ENCODE results near the gene CELA2B. TPM values are rescaled to one million over a fixed set of nuclear protein-coding genes. Genes with fewer than 3 reads are reported as not detected.

Gene CELA2B
- total and polyA plus RNA-seq, 9 of the 15 experiments (the other 6 are each of a cell fraction or from before 2014, with no cell fraction given) = 0.25 to 2.1 (median 0.38) TPM; not detected in 5

DNA sequence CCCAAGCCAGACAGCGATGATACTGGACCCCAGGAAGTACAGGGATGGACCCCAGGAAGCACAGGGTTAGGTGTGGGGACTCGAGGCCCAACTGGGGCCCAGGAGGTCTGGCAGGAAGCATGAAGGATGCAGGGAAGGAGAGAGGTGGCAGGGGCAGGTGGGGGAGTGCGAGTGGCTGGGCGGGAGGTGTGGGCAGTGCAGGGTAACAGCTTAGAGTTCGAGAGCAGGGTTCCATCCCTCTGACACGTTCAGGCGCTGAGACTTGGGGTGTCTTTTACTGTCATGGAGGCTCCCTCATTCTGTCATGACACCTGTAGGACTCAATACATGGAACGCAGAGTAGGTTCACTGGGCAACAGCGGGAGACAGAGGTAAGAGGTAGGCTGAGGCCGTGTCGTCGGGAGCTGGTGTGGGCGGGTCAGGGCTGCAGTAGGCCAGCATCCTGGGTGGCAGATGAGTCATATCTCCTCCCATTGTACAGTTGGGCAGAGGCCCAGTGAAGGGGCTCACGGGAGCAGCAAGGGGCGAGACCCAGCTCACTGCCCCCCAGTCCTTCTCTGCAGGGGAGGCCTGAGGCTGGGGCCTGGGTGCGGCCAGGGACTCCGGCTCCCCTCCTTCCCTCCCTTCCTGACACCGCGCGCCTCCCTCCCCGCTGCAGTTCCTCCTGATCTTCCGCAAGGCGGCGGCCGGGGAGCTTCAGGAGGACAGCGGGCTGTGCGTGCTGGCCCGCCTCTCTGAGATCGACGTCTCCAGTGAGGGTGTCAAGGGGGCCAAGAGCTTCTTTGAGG is 49.2 kb upstream of the CELA2B start:
- H3K4me1 ChIP-seq (replicated peaks in 1 of 2; ENCODE audit: control insufficient read depth in 2 of 2, insufficient read depth in 2 of 2, low read length in 2 of 2) = peaks cover 23 to 62% of the 10 kb centered on the region in 2 experiments; a peak in 4 of 5 replicates
- H3K4me2 ChIP-seq (ENCODE audit: insufficient read depth, low read length) = no peak overlapping the region
- no peak overlapping the region for H2AFZ ChIP-seq (ENCODE audit: low read depth, low read length)
- intact Hi-C loops (cut with micrococcal nuclease) = no loop called here
- H3K36me3 ChIP-seq (ENCODE audit: control insufficient read depth, insufficient read depth, low read length) = peaks cover 41% of the 10 kb centered on the region; the same call in 2 of the 3 replicates
- no peak overlapping the region for H3K27ac ChIP-seq (ENCODE audit: extremely low read depth, low read depth, low read length)
- H4K20me1 ChIP-seq (replicated peaks; ENCODE audit: control insufficient read depth, insufficient read depth, low read length) = peaks cover 10% of the 10 kb centered on the region; the same call in 1 of the 2 replicates
- in situ Hi-C loops (cut with MboI) = loop anchor here (5.0 to 10.0 kb wide), 2 partner anchors 99 to 302 kb away; no protein-coding TSS in a partner anchor
- peak overlapping the region in 1 of 2 experiments; percentile 77; a peak in 2 of 4 replicates for H3K9ac ChIP-seq (ENCODE audit: insufficient read depth in 1 of 2, low read depth in 2 of 2, low read length in 2 of 2)
- H3K27me3 ChIP-seq (ENCODE audit: control insufficient read depth in 2 of 2, insufficient read depth in 2 of 2, low read length in 2 of 2) = no peaks in the 10 kb centered on the region
- no peak overlapping the region for H3K4me3 ChIP-seq
- CTCF ChIA-PET (ENCODE audit: low intra/inter-chr PET ratio) = no interaction called here
- POLR2A ChIA-PET = interaction anchor here (0.6 to 1.1 kb wide), 5 partner anchors 10 to 273 kb away, joined by 3 to 6 read pairs (median 3); partner anchors contain the start of gene TMEM51
- H3K79me2 ChIP-seq (ENCODE audit: control insufficient read depth, insufficient read depth, low read length) = peaks cover 10% of the 10 kb centered on the region; the same call in 1 of the 3 replicates
- 53% methylated on average over 19 of the region's 30 CpGs for WGBS (ENCODE audit: insufficient coverage, low coverage, missing lambda C conversion rate)
- H3K9me1 ChIP-seq (ENCODE audit: control insufficient read depth, insufficient read depth, low read length) = peaks cover 5% of the 10 kb centered on the region
- ATAC-seq (peak; percentile 39), DNase-seq (ENCODE audit: extremely low read depth in 1 of 4, low spot score in 3 of 4) (peak; percentile 49 to 63 (median 58)), FAIRE-seq (peak; percentile 44)
- H3K9me3 ChIP-seq (replicated peaks; ENCODE audit: control insufficient read depth, insufficient read depth, low read depth, low read length) = no peaks in the 10 kb centered on the region
- no TSS peak for BruUV-seq (replicated peaks)
- TF ChIP-seq, protein P1, sequence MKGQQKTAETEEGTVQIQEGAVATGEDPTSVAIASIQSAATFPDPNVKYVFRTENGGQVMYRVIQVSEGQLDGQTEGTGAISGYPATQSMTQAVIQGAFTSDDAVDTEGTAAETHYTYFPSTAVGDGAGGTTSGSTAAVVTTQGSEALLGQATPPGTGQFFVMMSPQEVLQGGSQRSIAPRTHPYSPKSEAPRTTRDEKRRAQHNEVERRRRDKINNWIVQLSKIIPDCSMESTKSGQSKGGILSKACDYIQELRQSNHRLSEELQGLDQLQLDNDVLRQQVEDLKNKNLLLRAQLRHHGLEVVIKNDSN (CRISPR knock-in tag; IDR thresholded peaks at IDR 0.05) = no peak
- TF ChIP-seq ZBTB1 (CRISPR knock-in tag; IDR thresholded peaks at IDR 0.05; ENCODE audit: borderline replicate concordance, low read depth) = no peak
- TF ChIP-seq JUN (IDR thresholded peaks at IDR 0.05; ENCODE audit: borderline replicate concordance, low read depth, low read length) = peak; percentile 57; the same call in 1 of the 2 replicates
- no peak for TF ChIP-seq JUN (CRISPR knock-in tag; IDR thresholded peaks at IDR 0.05; ENCODE audit: borderline replicate concordance)
- TF ChIP-seq CBX1 (IDR thresholded peaks at IDR 0.05; ENCODE audit: low read depth) = no peak
- no peak for TF ChIP-seq PURB (CRISPR knock-in tag; IDR thresholded peaks at IDR 0.05; ENCODE audit: low read depth)
- no peak for TF ChIP-seq ZNF436 (CRISPR knock-in tag; IDR thresholded peaks at IDR 0.05)
- TF ChIP-seq, protein P2, sequence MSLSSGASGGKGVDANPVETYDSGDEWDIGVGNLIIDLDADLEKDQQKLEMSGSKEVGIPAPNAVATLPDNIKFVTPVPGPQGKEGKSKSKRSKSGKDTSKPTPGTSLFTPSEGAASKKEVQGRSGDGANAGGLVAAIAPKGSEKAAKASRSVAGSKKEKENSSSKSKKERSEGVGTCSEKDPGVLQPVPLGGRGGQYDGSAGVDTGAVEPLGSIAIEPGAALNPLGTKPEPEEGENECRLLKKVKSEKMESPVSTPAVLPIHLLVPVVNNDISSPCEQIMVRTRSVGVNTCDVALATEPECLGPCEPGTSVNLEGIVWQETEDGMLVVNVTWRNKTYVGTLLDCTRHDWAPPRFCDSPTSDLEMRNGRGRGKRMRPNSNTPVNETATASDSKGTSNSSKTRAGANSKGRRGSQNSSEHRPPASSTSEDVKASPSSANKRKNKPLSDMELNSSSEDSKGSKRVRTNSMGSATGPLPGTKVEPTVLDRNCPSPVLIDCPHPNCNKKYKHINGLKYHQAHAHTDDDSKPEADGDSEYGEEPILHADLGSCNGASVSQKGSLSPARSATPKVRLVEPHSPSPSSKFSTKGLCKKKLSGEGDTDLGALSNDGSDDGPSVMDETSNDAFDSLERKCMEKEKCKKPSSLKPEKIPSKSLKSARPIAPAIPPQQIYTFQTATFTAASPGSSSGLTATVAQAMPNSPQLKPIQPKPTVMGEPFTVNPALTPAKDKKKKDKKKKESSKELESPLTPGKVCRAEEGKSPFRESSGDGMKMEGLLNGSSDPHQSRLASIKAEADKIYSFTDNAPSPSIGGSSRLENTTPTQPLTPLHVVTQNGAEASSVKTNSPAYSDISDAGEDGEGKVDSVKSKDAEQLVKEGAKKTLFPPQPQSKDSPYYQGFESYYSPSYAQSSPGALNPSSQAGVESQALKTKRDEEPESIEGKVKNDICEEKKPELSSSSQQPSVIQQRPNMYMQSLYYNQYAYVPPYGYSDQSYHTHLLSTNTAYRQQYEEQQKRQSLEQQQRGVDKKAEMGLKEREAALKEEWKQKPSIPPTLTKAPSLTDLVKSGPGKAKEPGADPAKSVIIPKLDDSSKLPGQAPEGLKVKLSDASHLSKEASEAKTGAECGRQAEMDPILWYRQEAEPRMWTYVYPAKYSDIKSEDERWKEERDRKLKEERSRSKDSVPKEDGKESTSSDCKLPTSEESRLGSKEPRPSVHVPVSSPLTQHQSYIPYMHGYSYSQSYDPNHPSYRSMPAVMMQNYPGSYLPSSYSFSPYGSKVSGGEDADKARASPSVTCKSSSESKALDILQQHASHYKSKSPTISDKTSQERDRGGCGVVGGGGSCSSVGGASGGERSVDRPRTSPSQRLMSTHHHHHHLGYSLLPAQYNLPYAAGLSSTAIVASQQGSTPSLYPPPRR (CRISPR knock-in tag; IDR thresholded peaks at IDR 0.05; ENCODE audit: borderline replicate concordance) = no peak
- TF ChIP-seq ZBTB7A (IDR thresholded peaks at IDR 0.05; ENCODE audit: borderline replicate concordance, control insufficient read depth, low read depth, low read length) = peak; percentile 25; the same call in 1 of the 2 replicates
- no peak for TF ChIP-seq ZBED1 (IDR thresholded peaks at IDR 0.05)
- no peak for TF ChIP-seq NCOA2 (IDR thresholded peaks at IDR 0.05; ENCODE audit: partially characterized antibody in 2 of 2)
- TF ChIP-seq HNRNPLL (IDR thresholded peaks at IDR 0.05; ENCODE audit: low read depth, low read length, poor library complexity, severe bottlenecking) = no peak
- TF ChIP-seq ZNF764 (CRISPR knock-in tag; IDR thresholded peaks at IDR 0.05; ENCODE audit: low read depth) = no peak
